Measurements from ENCODE around the gene SPIC.

SPIC gene

DNA sequence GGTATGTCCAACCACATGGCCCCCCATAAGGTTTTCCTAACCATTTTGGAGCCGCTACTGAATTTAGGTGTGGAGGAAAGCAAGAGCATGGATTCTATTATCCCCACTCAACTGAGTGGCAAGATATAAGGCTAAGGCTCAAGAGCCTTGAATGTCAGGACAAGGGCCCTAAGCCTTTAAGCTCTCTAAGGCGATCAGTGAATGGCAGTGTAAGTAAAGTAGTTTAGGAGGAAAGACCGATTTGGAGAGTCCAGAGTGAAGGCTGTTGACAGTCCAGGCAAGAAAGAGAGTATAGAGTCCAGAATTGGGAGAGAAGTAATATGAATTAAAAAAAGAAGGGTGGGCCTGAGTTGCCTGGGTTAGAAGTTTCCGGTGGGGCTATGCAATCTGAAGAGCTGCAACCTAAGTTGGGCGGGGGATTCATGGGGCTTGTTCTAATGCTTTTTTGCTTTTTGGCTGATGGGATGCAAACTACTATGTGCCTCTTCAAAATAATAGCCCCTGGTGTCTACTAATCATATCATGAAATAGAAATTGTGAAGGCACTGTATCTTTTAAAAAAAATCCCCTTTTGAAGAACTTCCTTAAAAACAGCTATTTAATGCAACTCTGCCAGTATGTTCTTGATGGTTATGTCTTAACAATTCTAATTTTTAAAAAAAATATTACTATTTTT lies at the start of gene SPIC:
TSS of gene SPIC (plus strand) at position 626 of the 676 bp plus-strand sequence. CDS start 1,569 bp downstream, outside the sequence.
- no peak for ATAC-seq
- TF ChIP-seq ZNF70 (CRISPR knock-in tag; IDR thresholded peaks at IDR 0.05) (no peak), BACH2 (CRISPR knock-in tag; IDR thresholded peaks at IDR 0.05; ENCODE audit: borderline replicate concordance) (no peak)
- TF ChIP-seq, protein P1, sequence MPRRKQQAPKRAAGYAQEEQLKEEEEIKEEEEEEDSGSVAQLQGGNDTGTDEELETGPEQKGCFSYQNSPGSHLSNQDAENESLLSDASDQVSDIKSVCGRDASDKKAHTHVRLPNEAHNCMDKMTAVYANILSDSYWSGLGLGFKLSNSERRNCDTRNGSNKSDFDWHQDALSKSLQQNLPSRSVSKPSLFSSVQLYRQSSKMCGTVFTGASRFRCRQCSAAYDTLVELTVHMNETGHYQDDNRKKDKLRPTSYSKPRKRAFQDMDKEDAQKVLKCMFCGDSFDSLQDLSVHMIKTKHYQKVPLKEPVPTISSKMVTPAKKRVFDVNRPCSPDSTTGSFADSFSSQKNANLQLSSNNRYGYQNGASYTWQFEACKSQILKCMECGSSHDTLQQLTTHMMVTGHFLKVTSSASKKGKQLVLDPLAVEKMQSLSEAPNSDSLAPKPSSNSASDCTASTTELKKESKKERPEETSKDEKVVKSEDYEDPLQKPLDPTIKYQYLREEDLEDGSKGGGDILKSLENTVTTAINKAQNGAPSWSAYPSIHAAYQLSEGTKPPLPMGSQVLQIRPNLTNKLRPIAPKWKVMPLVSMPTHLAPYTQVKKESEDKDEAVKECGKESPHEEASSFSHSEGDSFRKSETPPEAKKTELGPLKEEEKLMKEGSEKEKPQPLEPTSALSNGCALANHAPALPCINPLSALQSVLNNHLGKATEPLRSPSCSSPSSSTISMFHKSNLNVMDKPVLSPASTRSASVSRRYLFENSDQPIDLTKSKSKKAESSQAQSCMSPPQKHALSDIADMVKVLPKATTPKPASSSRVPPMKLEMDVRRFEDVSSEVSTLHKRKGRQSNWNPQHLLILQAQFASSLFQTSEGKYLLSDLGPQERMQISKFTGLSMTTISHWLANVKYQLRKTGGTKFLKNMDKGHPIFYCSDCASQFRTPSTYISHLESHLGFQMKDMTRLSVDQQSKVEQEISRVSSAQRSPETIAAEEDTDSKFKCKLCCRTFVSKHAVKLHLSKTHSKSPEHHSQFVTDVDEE (CRISPR knock-in tag; IDR thresholded peaks at IDR 0.05): no peak

DNA sequence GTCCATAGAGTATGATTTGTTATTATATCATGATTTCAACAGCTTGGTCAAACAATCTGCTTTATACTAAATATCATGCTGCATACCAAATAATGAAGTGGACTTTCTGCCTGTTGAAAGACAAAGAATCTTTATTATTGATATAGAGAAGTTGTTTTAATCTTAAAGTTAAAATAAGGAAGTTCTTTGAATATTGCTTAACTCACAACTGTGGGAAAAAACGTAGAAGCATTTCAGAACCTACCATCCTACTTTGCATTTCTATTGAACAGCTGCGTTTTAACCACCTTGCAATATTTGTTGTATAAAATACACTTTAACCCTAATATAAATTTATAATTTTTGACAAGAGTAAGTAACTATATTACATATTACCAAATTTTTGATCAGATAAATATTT lies 44.7 kb upstream of the SPIC start:
- TF ChIP-seq ZFP3 (CRISPR knock-in tag; IDR thresholded peaks at IDR 0.05): no peak
- no peak for TF ChIP-seq OSR1 (CRISPR knock-in tag; IDR thresholded peaks at IDR 0.05)
- TF ChIP-seq ISL1 (CRISPR knock-in tag; IDR thresholded peaks at IDR 0.05): no peak
- TF ChIP-seq CSDC2 (CRISPR knock-in tag; IDR thresholded peaks at IDR 0.05): no peak
- TF ChIP-seq, protein P1 (CRISPR knock-in tag; IDR thresholded peaks at IDR 0.05): no peak
- TF ChIP-seq, protein P2, sequence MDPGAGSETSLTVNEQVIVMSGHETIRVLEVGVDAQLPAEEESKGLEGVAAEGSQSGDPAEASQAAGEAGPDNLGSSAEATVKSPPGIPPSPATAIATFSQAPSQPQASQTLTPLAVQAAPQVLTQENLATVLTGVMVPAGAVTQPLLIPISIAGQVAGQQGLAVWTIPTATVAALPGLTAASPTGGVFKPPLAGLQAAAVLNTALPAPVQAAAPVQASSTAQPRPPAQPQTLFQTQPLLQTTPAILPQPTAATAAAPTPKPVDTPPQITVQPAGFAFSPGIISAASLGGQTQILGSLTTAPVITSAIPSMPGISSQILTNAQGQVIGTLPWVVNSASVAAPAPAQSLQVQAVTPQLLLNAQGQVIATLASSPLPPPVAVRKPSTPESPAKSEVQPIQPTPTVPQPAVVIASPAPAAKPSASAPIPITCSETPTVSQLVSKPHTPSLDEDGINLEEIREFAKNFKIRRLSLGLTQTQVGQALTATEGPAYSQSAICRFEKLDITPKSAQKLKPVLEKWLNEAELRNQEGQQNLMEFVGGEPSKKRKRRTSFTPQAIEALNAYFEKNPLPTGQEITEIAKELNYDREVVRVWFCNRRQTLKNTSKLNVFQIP (CRISPR knock-in tag; IDR thresholded peaks at IDR 0.05; ENCODE audit: borderline replicate concordance, low read depth): no peak
- ATAC-seq: no peak

DNA sequence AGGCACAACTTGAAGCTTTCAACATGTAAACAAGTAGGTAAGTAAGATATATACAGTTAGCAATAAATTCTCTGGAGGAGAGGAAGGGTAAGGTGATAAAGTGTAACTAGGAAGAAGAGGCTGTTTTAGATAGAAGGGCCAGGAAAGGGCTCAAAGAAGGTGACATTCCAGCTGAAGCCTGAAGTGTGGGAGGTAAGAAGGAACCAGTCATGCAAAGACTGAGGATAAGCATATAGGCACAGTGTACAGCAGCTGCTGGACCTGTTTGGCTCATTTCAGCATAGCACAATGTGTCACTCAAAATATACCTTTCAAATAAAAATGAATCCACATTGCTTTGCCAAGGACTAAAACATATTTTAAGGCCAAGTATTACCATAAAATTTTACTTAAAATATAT lies 39.0 kb upstream of the SPIC start:
- TF ChIP-seq OSR1 (CRISPR knock-in tag; IDR thresholded peaks at IDR 0.05) (no peak), ARNTL (CRISPR knock-in tag; IDR thresholded peaks at IDR 0.05; ENCODE audit: borderline replicate concordance, low read depth) (no peak), ZNF70 (CRISPR knock-in tag; IDR thresholded peaks at IDR 0.05) (no peak), TCF4 (CRISPR knock-in tag; IDR thresholded peaks at IDR 0.05; ENCODE audit: borderline replicate concordance) (no peak), ZNF8 (CRISPR knock-in tag; IDR thresholded peaks at IDR 0.05) (no peak), BACH2 (CRISPR knock-in tag; IDR thresholded peaks at IDR 0.05; ENCODE audit: borderline replicate concordance) (no peak), ISL1 (CRISPR knock-in tag; IDR thresholded peaks at IDR 0.05) (no peak), ZNF565 (CRISPR knock-in tag; conservative IDR thresholded peaks at IDR 0.05; ENCODE audit: low read depth) (no peak), CSDC2 (CRISPR knock-in tag; IDR thresholded peaks at IDR 0.05) (no peak), TOX (CRISPR knock-in tag; IDR thresholded peaks at IDR 0.05; ENCODE audit: borderline replicate concordance) (no peak), ZFP3 (CRISPR knock-in tag; IDR thresholded peaks at IDR 0.05) (no peak)
- TF ChIP-seq, protein P3, sequence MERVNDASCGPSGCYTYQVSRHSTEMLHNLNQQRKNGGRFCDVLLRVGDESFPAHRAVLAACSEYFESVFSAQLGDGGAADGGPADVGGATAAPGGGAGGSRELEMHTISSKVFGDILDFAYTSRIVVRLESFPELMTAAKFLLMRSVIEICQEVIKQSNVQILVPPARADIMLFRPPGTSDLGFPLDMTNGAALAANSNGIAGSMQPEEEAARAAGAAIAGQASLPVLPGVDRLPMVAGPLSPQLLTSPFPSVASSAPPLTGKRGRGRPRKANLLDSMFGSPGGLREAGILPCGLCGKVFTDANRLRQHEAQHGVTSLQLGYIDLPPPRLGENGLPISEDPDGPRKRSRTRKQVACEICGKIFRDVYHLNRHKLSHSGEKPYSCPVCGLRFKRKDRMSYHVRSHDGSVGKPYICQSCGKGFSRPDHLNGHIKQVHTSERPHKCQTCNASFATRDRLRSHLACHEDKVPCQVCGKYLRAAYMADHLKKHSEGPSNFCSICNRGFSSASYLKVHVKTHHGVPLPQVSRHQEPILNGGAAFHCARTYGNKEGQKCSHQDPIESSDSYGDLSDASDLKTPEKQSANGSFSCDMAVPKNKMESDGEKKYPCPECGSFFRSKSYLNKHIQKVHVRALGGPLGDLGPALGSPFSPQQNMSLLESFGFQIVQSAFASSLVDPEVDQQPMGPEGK (CRISPR knock-in tag; IDR thresholded peaks at IDR 0.05; ENCODE audit: borderline replicate concordance): no peak
- ATAC-seq: no peak

DNA sequence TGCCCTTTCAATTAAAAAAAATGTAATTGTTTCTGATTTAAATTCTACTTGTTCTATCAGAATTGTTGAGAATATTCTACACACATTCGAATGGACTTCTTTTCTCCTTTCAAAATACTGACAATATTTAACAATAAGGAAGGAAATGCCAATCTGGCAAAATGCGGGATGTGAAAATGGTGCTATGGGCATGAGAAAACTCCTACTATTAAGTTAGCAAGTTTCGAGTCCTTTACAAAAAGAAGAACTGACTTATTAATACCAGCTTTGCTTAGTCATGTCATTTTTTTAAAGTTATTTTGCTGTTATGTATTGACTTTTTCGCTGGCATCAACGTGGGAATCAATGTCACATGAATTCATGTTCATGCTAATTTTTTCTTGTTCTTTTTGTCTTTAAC lies 35.9 kb upstream of the SPIC start:
- no peak for TF ChIP-seq ZNF565 (CRISPR knock-in tag; conservative IDR thresholded peaks at IDR 0.05; ENCODE audit: low read depth)
- TF ChIP-seq, protein P2 (CRISPR knock-in tag; IDR thresholded peaks at IDR 0.05; ENCODE audit: borderline replicate concordance, low read depth): no peak
- no peak for ATAC-seq

Data from SK-N-SH treated with all-trans-retinoic acid at 6 μM for 48 hours (cell line).